Lower leg skin (tissue), 4 donors: ENCODE results near the gene DDX39A. TPM values are rescaled to one million over a fixed set of nuclear protein-coding genes. Genes with fewer than 3 reads are reported as not detected.
A peak's percentile ranks its signal among the peaks of the same experiment; 100 is the strongest.
"Not testable (repeated sequence)": the region's sequence is repeated elsewhere in the genome, so short reads cannot be mapped to it uniquely, and the experiment has no call there.

ENCODE experiments used
- DNase-seq, 2 donors: peaks; one replicate each; pipeline ENCODE4 v3.0.0-alpha.2; 2019; ENCODE audit warnings: low spot score in 2 of 2
- H3K4me3 ChIP-seq: fragments of 200-600 bp; sonication (generic); 2 replicates; pipeline ENCODE4 v1.5.1; 2017; ENCODE audit warnings: mild to moderate bottlenecking, low read depth; ENCODE audit not compliant: poor library complexity, severe bottlenecking
- POLR2A ChIP-seq, 2 donors: fragments of 450-650 bp; IDR thresholded peaks; one replicate each; pipeline ENCODE4 v1.6.1; 2016 to 2017; ENCODE audit warnings: antibody characterized with exemption in 2 of 2, mild to moderate bottlenecking in 1 of 2, moderate library complexity in 1 of 2
- WGBS, 2 donors: methylation state at CpG; one replicate each; pipeline ENCODE4 v1.1.5; 2018; 5-methylcytosine and 5-hydroxymethylcytosine counted together
- intact Hi-C: fragments of 100-400 bp; cut with DNase I; formaldehyde crosslinking; loops from one replicate; pipeline ENCODE4 v1.15.0; 2023; ENCODE audit warnings: low total_unique reads
- total RNA-seq, 4 donors: library from RNA; depleted of rRNA; stranded (reverse); fragments of >200 nt; gene quantifications; one replicate each; pipeline ENCODE4 v1.1.0, GENCODE V29; 2016
- TF ChIP-seq, protein P1 (sequence below), 3 donors: fragments of 450-650 bp; IDR thresholded peaks; one replicate each; pipeline ENCODE4 v1.5.1; 2016; ENCODE audit warnings: antibody characterized with exemption in 3 of 3, mild to moderate bottlenecking in 3 of 3, moderate library complexity in 2 of 3

DDX39A gene
- total RNA-seq, 4 donors from 2014 or later, result 65.7 to 128 (median 76.4) TPM

DNA sequence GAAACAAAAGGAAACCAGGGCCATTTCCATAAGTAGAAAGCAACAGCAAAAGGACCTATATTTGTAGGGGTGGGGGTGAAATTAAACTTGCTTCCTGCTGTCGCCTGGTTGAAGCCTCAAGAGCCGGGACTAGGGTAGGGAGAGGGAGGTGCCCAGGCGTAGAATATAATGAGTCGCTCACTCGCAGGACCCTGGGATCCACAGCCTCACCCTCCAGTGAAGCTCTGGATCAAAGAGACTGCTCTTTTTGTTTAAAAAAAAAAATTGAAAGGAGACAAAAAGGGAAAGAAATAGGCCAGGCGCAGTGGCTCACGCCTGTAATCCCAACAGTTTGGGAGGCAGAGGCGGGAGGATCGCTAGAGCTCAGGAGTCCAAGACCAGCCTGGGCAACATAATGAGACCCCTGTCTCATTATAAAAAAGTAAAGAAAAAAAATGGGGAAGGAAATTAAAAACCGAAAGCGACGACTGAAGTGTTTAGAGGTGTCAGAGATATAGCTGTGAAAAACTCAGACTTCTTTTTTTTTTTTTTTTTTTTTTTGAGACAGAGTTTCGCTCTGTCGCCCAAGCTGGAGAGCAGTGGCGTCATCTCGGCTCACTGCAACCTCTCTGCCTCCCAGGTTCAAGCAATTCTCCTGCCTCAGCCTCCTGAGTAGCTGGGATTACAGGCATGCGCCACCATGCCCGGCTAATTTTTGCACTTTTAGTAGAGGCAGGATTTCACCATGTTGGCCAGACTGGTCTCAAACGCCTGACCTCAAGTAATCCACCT is 48.8 kb downstream of the DDX39A start:
- DNase-seq, result no peak
- 57 to 62% methylated on average over 19 of the region's 19 CpGs for WGBS, 2 donors
- H3K4me3 ChIP-seq, result no peak overlapping the region
- TF ChIP-seq POLR2A (IDR thresholded peaks at IDR 0.05), result no peak
- TF ChIP-seq, protein P1, sequence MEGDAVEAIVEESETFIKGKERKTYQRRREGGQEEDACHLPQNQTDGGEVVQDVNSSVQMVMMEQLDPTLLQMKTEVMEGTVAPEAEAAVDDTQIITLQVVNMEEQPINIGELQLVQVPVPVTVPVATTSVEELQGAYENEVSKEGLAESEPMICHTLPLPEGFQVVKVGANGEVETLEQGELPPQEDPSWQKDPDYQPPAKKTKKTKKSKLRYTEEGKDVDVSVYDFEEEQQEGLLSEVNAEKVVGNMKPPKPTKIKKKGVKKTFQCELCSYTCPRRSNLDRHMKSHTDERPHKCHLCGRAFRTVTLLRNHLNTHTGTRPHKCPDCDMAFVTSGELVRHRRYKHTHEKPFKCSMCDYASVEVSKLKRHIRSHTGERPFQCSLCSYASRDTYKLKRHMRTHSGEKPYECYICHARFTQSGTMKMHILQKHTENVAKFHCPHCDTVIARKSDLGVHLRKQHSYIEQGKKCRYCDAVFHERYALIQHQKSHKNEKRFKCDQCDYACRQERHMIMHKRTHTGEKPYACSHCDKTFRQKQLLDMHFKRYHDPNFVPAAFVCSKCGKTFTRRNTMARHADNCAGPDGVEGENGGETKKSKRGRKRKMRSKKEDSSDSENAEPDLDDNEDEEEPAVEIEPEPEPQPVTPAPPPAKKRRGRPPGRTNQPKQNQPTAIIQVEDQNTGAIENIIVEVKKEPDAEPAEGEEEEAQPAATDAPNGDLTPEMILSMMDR (IDR thresholded peaks at IDR 0.05), result no peak
- intact Hi-C loops, result no loop called here

DNA sequence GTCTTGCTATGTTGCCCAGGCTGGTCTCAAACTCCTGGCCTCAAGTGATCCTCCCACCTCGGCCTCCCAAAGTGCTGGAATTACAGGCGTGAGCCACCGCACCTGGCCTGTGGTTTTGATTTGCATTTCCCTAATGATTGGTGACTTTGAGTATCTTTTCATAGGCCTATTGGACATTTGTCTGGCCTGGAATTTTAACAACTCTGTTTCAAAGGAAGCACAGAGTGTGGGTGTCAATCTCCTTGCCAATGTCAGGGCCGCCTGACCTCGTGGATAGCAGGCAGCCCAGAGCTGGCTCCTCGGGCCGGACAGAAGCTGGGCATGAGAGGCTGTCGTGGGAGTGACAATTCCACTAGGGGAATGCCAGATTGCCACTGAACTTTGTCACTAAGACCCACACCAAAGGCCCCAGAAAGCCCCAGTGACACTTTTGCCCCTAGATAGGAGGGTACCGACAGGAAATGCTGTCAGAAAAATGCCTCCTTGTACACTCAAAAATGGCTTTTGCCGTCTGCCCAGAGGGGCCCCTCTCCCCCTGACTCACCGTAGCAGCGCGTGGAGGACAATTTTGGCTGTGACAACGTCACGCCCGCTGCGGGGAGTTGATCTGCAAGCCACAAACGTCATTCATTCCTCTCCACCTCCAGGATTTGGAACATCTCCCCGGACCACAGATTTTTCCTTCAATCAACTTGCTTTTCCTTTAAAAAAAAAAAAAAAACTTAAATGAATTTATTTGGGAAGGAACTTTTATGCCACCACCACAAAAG is 49.6 kb downstream of the DDX39A start:
- intact Hi-C loops, result no loop called here
- 39 to 46% methylated on average over 19 of the region's 19 CpGs for WGBS, 2 donors
- no peak for DNase-seq
- TF ChIP-seq POLR2A (IDR thresholded peaks at IDR 0.05), result no peak
- TF ChIP-seq, protein P1 (IDR thresholded peaks at IDR 0.05), result no peak
- no peak overlapping the region for H3K4me3 ChIP-seq

DNA sequence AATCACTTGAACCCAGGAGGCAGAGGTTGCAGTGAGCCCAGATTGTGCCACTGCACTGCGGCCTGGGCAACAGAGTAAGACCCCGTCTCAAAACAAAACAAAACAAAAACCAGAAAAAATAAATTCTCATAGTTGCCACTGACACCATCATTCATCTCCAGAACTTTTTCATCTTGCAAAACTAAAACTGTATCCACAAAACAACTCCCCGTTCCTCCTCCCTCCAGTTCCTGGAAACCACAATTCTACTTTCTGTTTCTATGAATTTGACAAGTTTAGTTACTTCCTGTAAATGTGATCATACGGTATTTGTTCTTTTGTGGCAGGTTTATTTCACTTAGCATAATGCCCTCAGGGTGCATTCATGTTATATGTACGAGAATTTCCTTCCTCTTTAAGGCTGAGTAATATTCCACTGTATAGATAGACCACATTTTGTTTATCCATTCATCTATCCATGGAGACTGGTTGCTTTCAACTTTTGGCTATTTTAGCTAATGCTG is 51.1 kb downstream of the DDX39A start:
- no peak for TF ChIP-seq POLR2A (IDR thresholded peaks at IDR 0.05)
- TF ChIP-seq, protein P1 (IDR thresholded peaks at IDR 0.05), result no peak
- WGBS, 2 donors, result 59 to 60% methylated on average over 5 of the region's 5 CpGs
- intact Hi-C loops, result no loop called here
- DNase-seq, result no peak
- H3K4me3 ChIP-seq, result no peak overlapping the region

DNA sequence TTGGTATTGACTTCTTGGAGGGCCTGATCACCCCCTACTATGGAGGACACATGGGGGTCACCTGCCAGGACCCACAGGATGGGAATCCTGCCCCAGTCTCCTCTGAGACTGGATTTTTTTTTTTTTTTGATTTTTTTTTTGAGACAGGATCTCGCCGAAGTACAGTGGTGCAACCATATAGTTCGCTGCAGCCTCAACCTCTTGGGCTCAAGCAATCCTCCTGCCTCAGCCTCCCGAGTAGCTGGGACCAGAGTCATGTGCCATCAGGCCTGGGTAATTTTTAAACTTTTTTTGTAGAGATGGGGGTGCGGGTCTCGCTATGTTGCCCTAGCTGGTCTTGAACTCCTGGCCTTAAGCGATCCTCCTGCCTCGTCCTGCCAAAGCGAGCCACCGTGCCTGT is 52.1 kb downstream of the DDX39A start:
- H3K4me3 ChIP-seq, result no peak overlapping the region
- no peak for TF ChIP-seq POLR2A (IDR thresholded peaks at IDR 0.05)
- TF ChIP-seq, protein P1 (IDR thresholded peaks at IDR 0.05), result no peak
- intact Hi-C loops, result no loop called here
- DNase-seq, result no peak
- WGBS, 2 donors, result 96 to 97% methylated on average over 10 of the region's 10 CpGs

DNA sequence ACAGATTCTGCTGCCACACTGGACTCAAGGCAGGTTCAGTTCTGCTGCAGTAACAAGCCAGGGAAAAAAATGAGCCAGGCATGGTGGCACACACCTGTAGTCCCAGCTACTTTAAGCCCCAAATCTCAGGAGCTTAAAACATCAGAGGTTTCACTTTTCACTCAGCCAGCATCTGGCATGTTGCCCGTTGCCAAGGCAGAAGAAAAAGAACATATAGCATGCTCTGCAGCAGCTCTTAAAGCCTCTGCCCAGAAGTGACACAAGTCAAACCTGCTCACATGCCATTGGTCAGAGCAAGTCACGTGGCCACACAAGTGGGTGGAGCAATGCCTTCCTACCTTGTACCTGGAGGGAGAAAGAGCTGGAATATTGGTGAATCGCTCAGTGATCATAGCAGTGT is 52.6 kb downstream of the DDX39A start:
- WGBS, 2 donors, result 18 to 23% methylated on average over 3 of the region's 3 CpGs
- peak; percentile 63 to 90 for DNase-seq

DNA sequence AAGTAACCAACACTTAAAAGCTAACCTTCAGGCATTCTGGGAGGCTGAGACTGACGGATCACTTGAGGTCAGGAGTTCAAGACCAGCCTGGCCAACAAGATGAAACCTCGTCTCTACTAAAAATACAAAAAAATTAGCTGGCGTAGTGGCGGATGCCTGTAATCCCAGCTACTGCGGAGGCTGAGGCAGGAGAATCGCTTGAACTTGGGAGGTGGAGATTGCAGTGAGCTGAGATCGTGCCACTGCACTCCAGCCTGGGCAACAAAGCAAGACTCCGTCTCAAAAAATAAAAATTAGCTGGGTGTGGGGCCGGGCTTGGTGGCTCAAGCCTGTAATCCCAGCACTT is 55.1 kb downstream of the DDX39A start:
- WGBS, 2 donors, result 71% methylated on average over 9 of the region's 9 CpGs
- H3K4me3 ChIP-seq, DNase-seq, intact Hi-C loops: not testable (repeated sequence)

More for the DNA sequence above, 52.6 kb downstream of the DDX39A start:
- no peak for TF ChIP-seq POLR2A (IDR thresholded peaks at IDR 0.05)
- TF ChIP-seq, protein P1 (IDR thresholded peaks at IDR 0.05), result no peak
- H3K4me3 ChIP-seq, result no peak overlapping the region
- intact Hi-C loops, result no loop called here
